Measurements from ENCODE around the gene ATP6V0C. TPM values are rescaled to one million over a fixed set of nuclear protein-coding genes. Genes with fewer than 3 reads are reported as not detected.

Gene ATP6V0C
- total RNA-seq, 1 experiment from 2014 or later = 173 TPM

GRCh38 chr16:2527071-2527783 is 13.5 kb downstream of the ATP6V0C start:
- Mint-ChIP-seq H3K9me3 (ENCODE audit: unreplicated experiment) (no peaks in the 10 kb centered on the region), H3K27me3 (ENCODE audit: insufficient read depth, unreplicated experiment) (no peaks in the 10 kb centered on the region), H3K4me3 (ENCODE audit: unreplicated experiment) (no peak overlapping the region), H3K27ac (ENCODE audit: low read depth, unreplicated experiment) (no peak overlapping the region), H3K4me1 (ENCODE audit: insufficient read depth, unreplicated experiment) (peaks cover 19% of the 10 kb centered on the region), H3K36me3 (ENCODE audit: insufficient read depth, unreplicated experiment) (peaks cover 44% of the 10 kb centered on the region)
- DNase-seq (ENCODE audit: unreplicated experiment) = no peak
- BruUV-seq (replicated peaks) = no TSS peak
- ChIA-PET POLR2A (interaction anchor here (1.3 kb wide), 1 partner anchor 12 kb away, joined by 3 read pairs; no protein-coding TSS in a partner anchor), CTCF (no interaction called here)
- TF ChIP-seq, protein P1, sequence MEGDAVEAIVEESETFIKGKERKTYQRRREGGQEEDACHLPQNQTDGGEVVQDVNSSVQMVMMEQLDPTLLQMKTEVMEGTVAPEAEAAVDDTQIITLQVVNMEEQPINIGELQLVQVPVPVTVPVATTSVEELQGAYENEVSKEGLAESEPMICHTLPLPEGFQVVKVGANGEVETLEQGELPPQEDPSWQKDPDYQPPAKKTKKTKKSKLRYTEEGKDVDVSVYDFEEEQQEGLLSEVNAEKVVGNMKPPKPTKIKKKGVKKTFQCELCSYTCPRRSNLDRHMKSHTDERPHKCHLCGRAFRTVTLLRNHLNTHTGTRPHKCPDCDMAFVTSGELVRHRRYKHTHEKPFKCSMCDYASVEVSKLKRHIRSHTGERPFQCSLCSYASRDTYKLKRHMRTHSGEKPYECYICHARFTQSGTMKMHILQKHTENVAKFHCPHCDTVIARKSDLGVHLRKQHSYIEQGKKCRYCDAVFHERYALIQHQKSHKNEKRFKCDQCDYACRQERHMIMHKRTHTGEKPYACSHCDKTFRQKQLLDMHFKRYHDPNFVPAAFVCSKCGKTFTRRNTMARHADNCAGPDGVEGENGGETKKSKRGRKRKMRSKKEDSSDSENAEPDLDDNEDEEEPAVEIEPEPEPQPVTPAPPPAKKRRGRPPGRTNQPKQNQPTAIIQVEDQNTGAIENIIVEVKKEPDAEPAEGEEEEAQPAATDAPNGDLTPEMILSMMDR (IDR thresholded peaks at IDR 0.05; ENCODE audit: unreplicated experiment) = no peak
- intact Hi-C loops (cut with micrococcal nuclease) = no loop called here

DNA sequence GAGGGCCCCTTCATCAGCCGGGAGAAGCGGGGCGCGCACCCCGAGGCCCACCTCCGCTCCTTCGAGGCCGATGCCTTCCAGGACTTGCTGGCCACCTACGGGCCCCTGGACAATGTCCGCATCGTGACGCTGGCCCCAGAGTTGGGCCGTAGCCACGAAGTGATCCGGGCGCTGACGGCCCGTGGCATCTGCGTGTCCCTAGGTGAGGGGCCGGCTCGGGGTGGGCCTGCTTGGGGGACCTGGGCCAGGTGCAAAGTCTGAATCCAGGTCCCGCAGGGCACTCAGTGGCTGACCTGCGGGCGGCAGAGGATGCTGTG is 14.0 kb downstream of the ATP6V0C start:
- no TSS peak for BruUV-seq (replicated peaks)
- no peaks in the 10 kb centered on the region for H3K9me3 Mint-ChIP-seq (ENCODE audit: unreplicated experiment)
- intact Hi-C loops (cut with micrococcal nuclease) = no loop called here
- POLR2A ChIA-PET = no interaction called here
- no peaks in the 10 kb centered on the region for H3K27me3 Mint-ChIP-seq (ENCODE audit: insufficient read depth, unreplicated experiment)
- CTCF ChIA-PET = no interaction called here
- TF ChIP-seq, protein P1 (IDR thresholded peaks at IDR 0.05; ENCODE audit: unreplicated experiment) = no peak
- no peak overlapping the region for H3K4me3 Mint-ChIP-seq (ENCODE audit: unreplicated experiment)
- peaks cover 24% of the 10 kb centered on the region for H3K4me1 Mint-ChIP-seq (ENCODE audit: insufficient read depth, unreplicated experiment)
- no peak overlapping the region for H3K27ac Mint-ChIP-seq (ENCODE audit: low read depth, unreplicated experiment)
- peaks cover 43% of the 10 kb centered on the region for H3K36me3 Mint-ChIP-seq (ENCODE audit: insufficient read depth, unreplicated experiment)
- DNase-seq (ENCODE audit: unreplicated experiment) = no peak

GRCh38 chr16:2528161-2529060 is 14.7 kb downstream of the ATP6V0C start:
- intact Hi-C loops (cut with micrococcal nuclease) = no loop called here
- H3K27me3 Mint-ChIP-seq (ENCODE audit: insufficient read depth, unreplicated experiment) = no peaks in the 10 kb centered on the region
- no peak for DNase-seq (ENCODE audit: unreplicated experiment)
- H3K27ac Mint-ChIP-seq (ENCODE audit: low read depth, unreplicated experiment) = no peak overlapping the region
- BruUV-seq (replicated peaks) = no TSS peak
- ChIA-PET CTCF (no interaction called here), POLR2A (no interaction called here)
- TF ChIP-seq, protein P1 (IDR thresholded peaks at IDR 0.05; ENCODE audit: unreplicated experiment) = no peak
- no peaks in the 10 kb centered on the region for H3K9me3 Mint-ChIP-seq (ENCODE audit: unreplicated experiment)
- peaks cover 25% of the 10 kb centered on the region for H3K4me1 Mint-ChIP-seq (ENCODE audit: insufficient read depth, unreplicated experiment)
- H3K4me3 Mint-ChIP-seq (ENCODE audit: unreplicated experiment) = no peak overlapping the region
- H3K36me3 Mint-ChIP-seq (ENCODE audit: insufficient read depth, unreplicated experiment) = peaks cover 37% of the 10 kb centered on the region

DNA sequence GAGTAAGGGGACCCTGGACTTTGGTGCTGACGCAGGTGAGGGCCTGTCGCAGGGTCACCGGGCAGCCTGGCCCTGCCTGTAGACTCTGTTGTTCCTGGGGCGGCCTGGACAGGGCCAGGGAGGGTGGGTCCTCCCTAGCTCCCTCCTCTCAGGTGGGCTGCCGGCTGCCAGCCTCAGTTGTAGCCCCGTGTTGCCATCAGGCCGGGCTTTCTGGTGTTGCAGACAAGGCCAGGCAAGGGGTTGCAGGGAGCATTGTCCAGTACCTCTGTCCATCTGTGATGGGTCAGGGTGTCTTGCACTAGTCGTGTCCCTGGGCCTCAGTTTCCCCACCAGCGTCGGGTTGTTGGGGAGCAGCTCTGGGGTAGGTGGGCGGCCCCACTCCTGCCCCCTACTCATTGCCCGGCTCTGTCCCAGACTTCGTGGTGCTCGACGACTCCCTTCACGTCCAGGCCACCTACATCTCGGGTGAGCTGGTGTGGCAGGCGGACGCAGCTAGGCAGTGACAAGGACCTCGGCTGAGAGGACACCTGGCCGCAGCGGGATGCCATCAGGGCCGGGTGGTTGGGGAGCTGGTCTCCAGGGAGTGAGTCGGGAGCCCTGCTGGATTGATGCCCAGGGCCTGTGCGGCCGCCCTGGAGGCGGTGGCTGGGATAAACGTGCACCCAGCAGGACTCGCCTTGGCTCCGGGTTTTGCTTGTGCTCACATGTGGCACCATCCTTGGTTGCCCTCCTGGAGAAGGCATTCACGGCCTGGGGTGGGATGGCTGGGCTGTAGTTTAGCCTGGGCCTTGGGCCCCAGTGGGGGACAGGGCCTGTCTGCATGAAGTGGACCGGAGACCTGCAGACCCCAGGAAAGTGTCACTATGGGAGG is 15.5 kb downstream of the ATP6V0C start:
- no peak overlapping the region for H3K4me3 Mint-ChIP-seq (ENCODE audit: unreplicated experiment)
- no TSS peak for BruUV-seq (replicated peaks)
- CTCF ChIA-PET = no interaction called here

More for the DNA sequence above, 15.5 kb downstream of the ATP6V0C start:
- POLR2A ChIA-PET = interaction anchor here (0.7 kb wide), 1 partner anchor 62 kb away, joined by 3 read pairs; no protein-coding TSS in a partner anchor
- H3K27ac Mint-ChIP-seq (ENCODE audit: low read depth, unreplicated experiment) = no peak overlapping the region
- H3K4me1 Mint-ChIP-seq (ENCODE audit: insufficient read depth, unreplicated experiment) = peaks cover 23% of the 10 kb centered on the region
- intact Hi-C loops (cut with micrococcal nuclease) = no loop called here
- no peaks in the 10 kb centered on the region for H3K27me3 Mint-ChIP-seq (ENCODE audit: insufficient read depth, unreplicated experiment)
- H3K9me3 Mint-ChIP-seq (ENCODE audit: unreplicated experiment) = no peaks in the 10 kb centered on the region
- TF ChIP-seq, protein P1 (IDR thresholded peaks at IDR 0.05; ENCODE audit: unreplicated experiment) = no peak
- no peak for DNase-seq (ENCODE audit: unreplicated experiment)
- H3K36me3 Mint-ChIP-seq (ENCODE audit: insufficient read depth, unreplicated experiment) = peaks cover 28% of the 10 kb centered on the region
